Pancreas (tissue), 10 donors: ENCODE measurements around the gene CCL23. TPM values are rescaled to one million over a fixed set of nuclear protein-coding genes. Genes with fewer than 3 reads are reported as not detected.
A peak's percentile ranks its signal among the peaks of the same experiment; 100 is the strongest.
"Not testable (repeated sequence)": the region's sequence is repeated elsewhere in the genome, so short reads cannot be mapped to it uniquely, and the experiment has no call there.

ENCODE experiments used
- ATAC-seq, 4 donors: fragments of 200-7000 bp; cut with Tn5 transposase; one replicate each; pipeline versions ENCODE4 v1.8.0 to v1.9.1; 2020; ENCODE audit warnings: mild to moderate bottlenecking in 4 of 4, moderate library complexity in 4 of 4
- DNase-seq, 6 donors: peaks; one replicate each; pipeline ENCODE4 v3.0.0-alpha.2; 2020
- FAIRE-seq: peaks from 2 replicates; lab custom pipeline; 2012; peaks lifted over from hg19 to GRCh38; lab: Jason Lieb, UNC
- H3K27ac ChIP-seq, 4 donors: fragments of 200-600 bp; sonication (generic); 1 replicate in 3 of 4; 2 replicates in 1 of 4; pipeline versions ENCODE4 v1.5.0 to v1.8.0; 2020
- H3K27me3 ChIP-seq, 4 donors: fragments of 200-600 bp; one replicate each; pipeline ENCODE4 v1.8.0; 2021
- H3K36me3 ChIP-seq, 3 donors: fragments of 200-600 bp; sonication (generic) in 1 of 3; one replicate each; pipeline versions ENCODE4 v1.5.0 to v1.8.0; 2020 to 2021
- H3K4me1 ChIP-seq, 3 donors: fragments of 200-600 bp; one replicate each; pipeline ENCODE4 v1.8.0; 2021
- H3K4me3 ChIP-seq, 4 donors: fragments of 200-600 bp; sonication (generic) in 2 of 4; one replicate each; pipeline versions ENCODE4 v1.5.0 to v1.8.0; 2020 to 2021
- H3K9me3 ChIP-seq, 4 donors: fragments of 200-600 bp; one replicate each; pipeline ENCODE4 v1.8.0; 2021
- whole genome bisulfite sequencing, 2 donors: extraction: QIAGEN DNeasy Blood & Tissue Kit; methylation state at CpG; one replicate each; pipeline ENCODE4 v1.1.7; 2013; 5-methylcytosine and 5-hydroxymethylcytosine counted together
- intact Hi-C, 3 donors: fragments of 100-400 bp; cut with DNase I; formaldehyde crosslinking; loops; one replicate each; pipeline versions ENCODE4 v1.11.1 to v1.14.2; 2022
- polyA plus RNA-seq, 2 donors: library from polyadenylated mRNA; stranded (reverse); fragments of 200-250 nt; gene quantifications; one replicate each; pipeline ENCODE4 v1.2.3, GENCODE V29; 2013
- total RNA-seq, 6 donors: library from RNA; stranded (reverse); fragmentation: NEBNext Ultra II Directional in 4 of 6; extraction: Animal tissue kit (Norgen Biotek cat#: 25700) in 4 of 6; gene quantifications; one replicate each; pipeline versions ENCODE4 v1.2.1 to v1.2.4, GENCODE V29; 2021 to 2023
- TF ChIP-seq, protein P1 (sequence below), 4 donors: fragments of 200-600 bp; sonication (generic) in 3 of 4; IDR thresholded peaks; one replicate each; pipeline versions ENCODE4 v1.5.0 to v1.8.0; 2021; ENCODE audit warnings: antibody characterized with exemption in 4 of 4
- donor health status: healthy with polysubstance abuse.
- donor health status: DM: no; HTN: no; CAD: no; lungs with moderate emphysema.
- donor health status: DM: no; HTN: no; CAD: no.
- donor health status: control.
- donor health status: control.
- donor health status: Bipolar disorder and iron deficiency.
- donor health status: DM: yes; HTN: yes; CAD: no.
- donor health status: DM: no; HTN: no; CAD: no.
- donor health status: DM: no; HTN: no; CAD: no.
- donor health status: DM: yes; HTN: yes; CAD: no.

Gene CCL23
- total and polyA plus RNA-seq, 8 donors = 0.39 to 2.2 (median 0.63) TPM; not detected in 2

DNA sequence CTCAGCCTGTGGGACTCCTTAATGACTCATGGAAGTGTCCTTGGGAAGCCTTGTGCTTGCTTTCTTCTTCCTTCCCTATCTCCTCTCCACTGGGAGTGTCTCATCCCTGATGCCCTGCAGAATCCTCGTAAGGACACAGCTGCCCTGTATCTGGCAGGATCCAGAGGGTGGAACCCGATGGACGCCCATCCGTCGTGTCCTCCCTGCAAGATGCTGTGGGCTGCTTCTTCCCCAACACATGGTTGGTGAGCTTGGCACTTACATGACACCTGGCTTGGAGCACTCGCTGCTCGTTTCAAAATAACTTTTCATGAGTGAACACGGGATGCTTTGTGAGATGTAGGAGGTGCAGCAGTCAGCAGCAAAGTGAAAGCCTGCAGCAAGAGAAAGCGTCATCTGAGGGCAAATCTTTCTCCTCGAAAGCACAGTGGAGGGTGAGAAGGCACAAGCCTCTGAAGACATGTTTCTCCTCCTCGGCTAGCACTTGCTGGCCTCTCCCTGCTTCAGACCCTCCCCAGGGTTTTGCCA is 19.7 kb downstream of the CCL23 start:
- Histone ChIP-seq H3K36me3 (no peaks in the 10 kb centered on the region), H3K27me3 (no peaks in the 10 kb centered on the region), H3K9me3 (no peaks in the 10 kb centered on the region), H3K4me3 (no peak overlapping the region), H3K4me1 (peaks cover 0 to 5% (median 4%) of the 10 kb centered on the region in 3 donors), H3K27ac (no peak overlapping the region)
- intact Hi-C loops = no loop called here
- DNase-seq (no peak), FAIRE-seq (no peak), ATAC-seq (no peak)
- TF ChIP-seq, protein P1, sequence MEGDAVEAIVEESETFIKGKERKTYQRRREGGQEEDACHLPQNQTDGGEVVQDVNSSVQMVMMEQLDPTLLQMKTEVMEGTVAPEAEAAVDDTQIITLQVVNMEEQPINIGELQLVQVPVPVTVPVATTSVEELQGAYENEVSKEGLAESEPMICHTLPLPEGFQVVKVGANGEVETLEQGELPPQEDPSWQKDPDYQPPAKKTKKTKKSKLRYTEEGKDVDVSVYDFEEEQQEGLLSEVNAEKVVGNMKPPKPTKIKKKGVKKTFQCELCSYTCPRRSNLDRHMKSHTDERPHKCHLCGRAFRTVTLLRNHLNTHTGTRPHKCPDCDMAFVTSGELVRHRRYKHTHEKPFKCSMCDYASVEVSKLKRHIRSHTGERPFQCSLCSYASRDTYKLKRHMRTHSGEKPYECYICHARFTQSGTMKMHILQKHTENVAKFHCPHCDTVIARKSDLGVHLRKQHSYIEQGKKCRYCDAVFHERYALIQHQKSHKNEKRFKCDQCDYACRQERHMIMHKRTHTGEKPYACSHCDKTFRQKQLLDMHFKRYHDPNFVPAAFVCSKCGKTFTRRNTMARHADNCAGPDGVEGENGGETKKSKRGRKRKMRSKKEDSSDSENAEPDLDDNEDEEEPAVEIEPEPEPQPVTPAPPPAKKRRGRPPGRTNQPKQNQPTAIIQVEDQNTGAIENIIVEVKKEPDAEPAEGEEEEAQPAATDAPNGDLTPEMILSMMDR (IDR thresholded peaks at IDR 0.05) = no peak
- 60 to 69% methylated on average over 11 of the region's 11 CpGs for WGBS, 2 donors

DNA sequence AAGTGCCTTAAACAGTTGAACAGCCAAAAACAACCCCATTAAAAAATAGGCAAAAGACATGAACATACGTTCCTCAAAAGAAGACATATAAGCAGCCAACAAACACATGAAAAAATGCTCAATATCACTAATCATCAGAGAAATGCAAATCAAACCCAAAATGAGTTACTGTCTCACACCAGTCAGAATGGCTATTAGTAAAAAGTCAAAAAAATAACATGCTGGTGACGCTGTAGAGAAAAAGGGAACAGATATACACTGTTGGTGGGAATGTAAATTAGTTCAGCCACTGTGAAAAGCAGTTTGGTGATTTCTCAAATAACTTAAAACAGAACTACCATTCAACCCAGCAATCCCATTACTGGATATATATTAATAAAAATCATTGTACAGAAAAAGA is 22.4 kb downstream of the CCL23 start:
- FAIRE-seq, intact Hi-C loops, H3K27me3 ChIP-seq, H3K9me3 ChIP-seq, H3K27ac ChIP-seq, H3K36me3 ChIP-seq, H3K4me1 ChIP-seq, H3K4me3 ChIP-seq, ATAC-seq, DNase-seq: not testable (repeated sequence)
- WGBS, 2 donors = 71 to 88% methylated on average over 2 of the region's 2 CpGs

DNA sequence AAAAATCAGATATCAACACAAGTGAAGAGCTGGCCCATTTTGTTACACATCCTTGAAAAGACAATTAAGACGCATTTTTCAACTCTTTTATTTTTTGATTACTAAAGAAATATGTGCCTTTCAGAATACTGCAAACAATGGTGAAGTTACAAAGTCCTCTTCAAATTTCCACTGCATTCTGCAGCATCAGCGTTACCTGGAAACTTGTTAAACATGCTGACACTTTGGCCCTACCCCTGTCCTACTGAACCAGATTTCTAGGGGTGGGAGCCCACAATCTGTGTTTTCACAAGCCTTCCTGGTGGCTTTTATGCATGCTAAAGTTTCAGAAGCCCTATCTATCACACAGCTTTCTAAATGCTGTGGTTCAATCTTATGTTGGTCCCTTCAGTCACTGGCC is 26.7 kb downstream of the CCL23 start:
- WGBS, 2 donors = 75 to 82% methylated on average over 2 of the region's 2 CpGs
- H3K4me1 ChIP-seq = no peaks in the 10 kb centered on the region
- H3K27me3 ChIP-seq = no peaks in the 10 kb centered on the region
- no peak overlapping the region for H3K27ac ChIP-seq
- DNase-seq = no peak
- no peaks in the 10 kb centered on the region for H3K9me3 ChIP-seq
- TF ChIP-seq, protein P1 (IDR thresholded peaks at IDR 0.05) = no peak
- H3K4me3 ChIP-seq = no peak overlapping the region
- FAIRE-seq = no peak
- intact Hi-C loops = no loop called here
- no peak for ATAC-seq
- H3K36me3 ChIP-seq = no peaks in the 10 kb centered on the region

DNA sequence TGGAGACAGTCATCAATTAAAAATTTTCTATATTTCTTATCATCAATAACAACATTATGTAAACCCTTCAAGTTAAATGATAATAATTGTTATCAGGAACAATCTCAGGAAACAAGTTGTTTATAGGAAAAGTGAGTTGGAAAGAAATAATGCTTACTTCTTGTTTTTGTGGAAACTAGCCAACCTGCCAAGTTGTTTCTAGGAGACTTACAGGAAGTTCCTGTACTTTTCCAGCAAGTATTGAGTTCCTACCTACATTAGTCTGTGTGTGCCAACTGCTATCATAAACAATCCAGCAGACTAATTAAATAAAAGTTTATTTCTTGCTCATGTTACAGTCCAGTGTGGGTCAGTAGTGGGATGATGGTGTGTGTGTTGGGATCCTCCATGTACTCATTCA is 29.6 kb downstream of the CCL23 start:
- FAIRE-seq = no peak
- ATAC-seq = no peak

DNA sequence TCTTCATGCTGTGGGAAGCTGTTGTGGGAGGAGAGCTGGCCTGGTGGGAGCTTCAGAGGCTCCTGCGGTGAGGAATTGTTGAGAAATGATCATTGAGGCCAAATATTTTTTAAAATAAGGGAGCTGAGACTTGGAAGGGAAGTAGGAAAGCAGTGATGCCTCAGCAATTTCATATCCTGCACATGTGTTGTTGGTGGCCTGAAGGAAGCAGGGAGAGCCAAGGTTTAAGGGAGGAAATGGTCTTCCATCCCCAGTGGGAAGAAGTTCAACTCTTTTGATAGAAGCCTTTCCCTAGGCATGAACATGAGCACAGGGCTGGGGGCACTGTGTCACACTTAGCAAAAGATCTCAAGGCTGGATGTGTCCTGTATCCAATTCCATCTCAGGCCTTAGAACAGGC is 31.1 kb downstream of the CCL23 start, which contains the start of gene CCL14:
Gene CCL14 (minus strand): TSS at position 87 of the 400 bp plus-strand sequence. CDS start 80 bp downstream, at position 7.
- Histone ChIP-seq H3K36me3 (no peaks in the 10 kb centered on the region), H3K27ac (no peak within 1 kb of the TSS), H3K9me3 (no peaks in the 10 kb centered on the region), H3K4me3 (no peak within 1 kb of the TSS), H3K27me3 (no peaks in the 10 kb centered on the region), H3K4me1 (no peaks in the 10 kb centered on the region)
- TF ChIP-seq, protein P1 (IDR thresholded peaks at IDR 0.05) = no peak
- ATAC-seq (peak in 1 of 4 donors; percentile 24), FAIRE-seq (no peak), DNase-seq (no peak)
- intact Hi-C loops = no loop called here
- 75 to 83% methylated on average over 1 of the region's 1 CpG for WGBS, 2 donors

More for the DNA sequence above, 29.6 kb downstream of the CCL23 start:
- Histone ChIP-seq H3K27me3 (no peaks in the 10 kb centered on the region), H3K27ac (no peak overlapping the region), H3K9me3 (no peaks in the 10 kb centered on the region), H3K4me1 (no peaks in the 10 kb centered on the region), H3K4me3 (no peak overlapping the region), H3K36me3 (no peaks in the 10 kb centered on the region)
- intact Hi-C loops = no loop called here
- DNase-seq = no peak
- TF ChIP-seq, protein P1 (IDR thresholded peaks at IDR 0.05) = no peak
